Measurements from ENCODE around the gene SCYGR8. TPM values are rescaled to one million over a fixed set of nuclear protein-coding genes. Genes with fewer than 3 reads are reported as not detected.
A peak's percentile ranks its signal among the peaks of the same experiment; 100 is the strongest.

The SCYGR8 gene
- total RNA-seq, 1 donor from 2014 or later, result not detected

- H3K36me3 ChIP-seq, result no peaks in the 10 kb centered on the region
- ATAC-seq (peak in 1 of 2 donors; percentile 27), DNase-seq (no peak)
- intact Hi-C loops (cut with DNase I), result no loop called here
- H3K27ac ChIP-seq, result no peak overlapping the region
- H3K4me1 ChIP-seq, result peaks cover 4% of the 10 kb centered on the region
- H3K27me3 ChIP-seq (ENCODE audit: low read depth), result no peaks in the 10 kb centered on the region
- H3K9me3 ChIP-seq, result no peaks in the 10 kb centered on the region
- TF ChIP-seq CTCF (IDR thresholded peaks at IDR 0.05), result no peak
- peak overlapping the region; percentile 39 for H3K4me3 ChIP-seq
Measured at GRCh38 chr2:227782804-227783203, 37.1 kb downstream of the SCYGR8 start.

- TF ChIP-seq CTCF (IDR thresholded peaks at IDR 0.05), result no peak
- H3K27ac ChIP-seq, result peak overlapping the region; percentile 68
- H3K4me3 ChIP-seq, result peak overlapping the region; percentile 39
- DNase-seq (no peak), ATAC-seq (peak; percentile 69 to 71)
- peaks cover 4% of the 10 kb centered on the region for H3K4me1 ChIP-seq
- intact Hi-C loops (cut with DNase I), result no loop called here
- no peaks in the 10 kb centered on the region for H3K36me3 ChIP-seq
- no peaks in the 10 kb centered on the region for H3K27me3 ChIP-seq (ENCODE audit: low read depth)
- no peaks in the 10 kb centered on the region for H3K9me3 ChIP-seq
Measured at GRCh38 chr2:227783404-227784138, 37.9 kb downstream of the SCYGR8 start.

- H3K4me3 ChIP-seq, result no peak overlapping the region
- no peak overlapping the region for H3K27ac ChIP-seq
- H3K9me3 ChIP-seq, result no peaks in the 10 kb centered on the region
- DNase-seq, result no peak
- no peaks in the 10 kb centered on the region for H3K36me3 ChIP-seq
- peak in 1 of 2 donors; percentile 33 for ATAC-seq
- intact Hi-C loops (cut with DNase I), result no loop called here
- no peak for TF ChIP-seq CTCF (IDR thresholded peaks at IDR 0.05)
- H3K27me3 ChIP-seq (ENCODE audit: low read depth), result no peaks in the 10 kb centered on the region
- peaks cover 4% of the 10 kb centered on the region for H3K4me1 ChIP-seq
Measured at GRCh38 chr2:227785293-227785692, 39.6 kb downstream of the SCYGR8 start.

- DNase-seq (no peak), ATAC-seq (no peak)
- no peak for TF ChIP-seq CTCF (IDR thresholded peaks at IDR 0.05)
- intact Hi-C loops (cut with DNase I), result no loop called here
- Histone ChIP-seq H3K27me3 (ENCODE audit: low read depth) (no peaks in the 10 kb centered on the region), H3K4me1 (peaks cover 4% of the 10 kb centered on the region), H3K27ac (no peak overlapping the region), H3K4me3 (no peak overlapping the region), H3K9me3 (no peaks in the 10 kb centered on the region), H3K36me3 (no peaks in the 10 kb centered on the region)
Measured at GRCh38 chr2:227788561-227789018, 42.9 kb downstream of the SCYGR8 start.

- ATAC-seq, result no peak
- Histone ChIP-seq H3K4me1 (peaks cover 4% of the 10 kb centered on the region), H3K36me3 (no peaks in the 10 kb centered on the region), H3K9me3 (no peaks in the 10 kb centered on the region), H3K27ac (no peak overlapping the region), H3K27me3 (ENCODE audit: low read depth) (no peaks in the 10 kb centered on the region), H3K4me3 (no peak overlapping the region)
- TF ChIP-seq CTCF (IDR thresholded peaks at IDR 0.05), result no peak
- no peak for DNase-seq
- intact Hi-C loops (cut with DNase I), result no loop called here
Measured at GRCh38 chr2:227789803-227790202, 44.1 kb downstream of the SCYGR8 start.

Data from lower lobe of right lung (tissue), 2 donors.